ENCODE measurements around the gene VSIG8.
A peak's percentile ranks its signal among the peaks of the same experiment; 100 is the strongest.

The VSIG8 gene

GRCh38 chr1:159882527-159882862 is 20.0 kb upstream of the VSIG8 start:
- peak; percentile 20 for DNase-seq

- DNase-seq: peak; percentile 99
These were observed 19.4 kb upstream of the VSIG8 start for GRCh38 chr1:159881622-159882526.

GRCh38 chr1:159880430-159880829 is 18.0 kb upstream of the VSIG8 start:
- no peak for DNase-seq

- no peak for DNase-seq
These were observed 17.5 kb upstream of the VSIG8 start for GRCh38 chr1:159879977-159880376.

- DNase-seq: no peak
These were observed 16.7 kb upstream of the VSIG8 start for GRCh38 chr1:159879136-159879535.

- peak; percentile 90 for DNase-seq
These were observed 15.4 kb upstream of the VSIG8 start for GRCh38 chr1:159877695-159878444.

GRCh38 chr1:159873530-159874143 is 11.2 kb upstream of the VSIG8 start:
- DNase-seq: no peak

- no peak for DNase-seq
These were observed 10.4 kb upstream of the VSIG8 start for GRCh38 chr1:159872891-159873290.

GRCh38 chr1:159870704-159871103 is 8.2 kb upstream of the VSIG8 start:
- no peak for DNase-seq

GRCh38 chr1:159869607-159870006 is 7.2 kb upstream of the VSIG8 start:
- DNase-seq: no peak

GRCh38 chr1:159869173-159869572 is 6.7 kb upstream of the VSIG8 start:
- DNase-seq: peak; percentile 15

- peak; percentile 15 for DNase-seq
These were observed 6.3 kb upstream of the VSIG8 start for GRCh38 chr1:159868766-159869165.

- DNase-seq: peak; percentile 88
These were observed 5.2 kb upstream of the VSIG8 start for GRCh38 chr1:159867664-159868026.

GRCh38 chr1:159866905-159867663 is 4.6 kb upstream of the VSIG8 start:
- peak; percentile 29 for DNase-seq

- DNase-seq: no peak
These were observed 3.6 kb upstream of the VSIG8 start for GRCh38 chr1:159866066-159866465.

- DNase-seq: no peak
These were observed 1.8 kb upstream of the VSIG8 start for GRCh38 chr1:159864262-159864661.

GRCh38 chr1:159862031-159862430 is 426 bp downstream of the VSIG8 start:
- DNase-seq: no peak

GRCh38 chr1:159861218-159861617 is 1.2 kb downstream of the VSIG8 start:
- DNase-seq: no peak

- peak; percentile 60 for DNase-seq
These were observed 2.0 kb downstream of the VSIG8 start for GRCh38 chr1:159860456-159860855.

GRCh38 chr1:159859767-159860322 is 2.6 kb downstream of the VSIG8 start:
- DNase-seq: no peak

GRCh38 chr1:159857889-159858288 is 4.6 kb downstream of the VSIG8 start:
- DNase-seq: no peak

- DNase-seq: no peak
These were observed 5.9 kb downstream of the VSIG8 start for GRCh38 chr1:159856576-159856975.

GRCh38 chr1:159855709-159856108 is 6.7 kb downstream of the VSIG8 start:
- DNase-seq: no peak
